ENCODE measurements around the gene C10orf90.

C10orf90 gene

GRCh38 chr10:126563361-126563760 is 107.1 kb downstream of the C10orf90 start:
- no peaks in the 10 kb centered on the region for H3F3A ChIP-seq (ENCODE audit: control insufficient read depth, insufficient read depth)
- no peaks in the 10 kb centered on the region for H3K27me3 ChIP-seq (ENCODE audit: control insufficient read depth, low read length)
- no peaks in the 10 kb centered on the region for H3K9me3 ChIP-seq (ENCODE audit: control insufficient read depth, insufficient read depth, low read length)
- H3K4me3 ChIP-seq (ENCODE audit: low read length): no peak overlapping the region
- H4K20me1 ChIP-seq (ENCODE audit: control insufficient read depth, insufficient read depth, low read depth, low read length): no peaks in the 10 kb centered on the region
- H3K4me2 ChIP-seq (ENCODE audit: low read length): no peak overlapping the region
- H3K4me1 ChIP-seq (ENCODE audit: control insufficient read depth, low read length): no peaks in the 10 kb centered on the region
- no peaks in the 10 kb centered on the region for H3K79me2 ChIP-seq (ENCODE audit: control insufficient read depth, low read length)
- TF ChIP-seq EZH2phosphoT487 (IDR thresholded peaks at IDR 0.05; ENCODE audit: borderline replicate concordance, low read length): no peak
- TF ChIP-seq CTCF (IDR thresholded peaks at IDR 0.05; ENCODE audit: low read depth, low read length, poor library complexity, severe bottlenecking): no peak
- no peak overlapping the region for H3K27ac ChIP-seq (ENCODE audit: low read depth, low read length)
- no peaks in the 10 kb centered on the region for H3K9me2 ChIP-seq (replicated peaks; ENCODE audit: control insufficient read depth, low read length)
- no peaks in the 10 kb centered on the region for H3K36me3 ChIP-seq (ENCODE audit: control insufficient read depth, low read length)

- Histone ChIP-seq H3K9me2 (replicated peaks; ENCODE audit: control insufficient read depth, low read length) (no peaks in the 10 kb centered on the region), H3K27ac (ENCODE audit: low read depth, low read length) (no peak overlapping the region), H3F3A (ENCODE audit: control insufficient read depth, insufficient read depth) (no peaks in the 10 kb centered on the region), H3K4me1 (ENCODE audit: control insufficient read depth, low read length) (no peaks in the 10 kb centered on the region), H3K27me3 (ENCODE audit: control insufficient read depth, low read length) (no peaks in the 10 kb centered on the region), H4K20me1 (ENCODE audit: control insufficient read depth, insufficient read depth, low read depth, low read length) (no peaks in the 10 kb centered on the region), H3K36me3 (ENCODE audit: control insufficient read depth, low read length) (no peaks in the 10 kb centered on the region), H3K4me3 (ENCODE audit: low read length) (no peak overlapping the region), H3K9me3 (ENCODE audit: control insufficient read depth, insufficient read depth, low read length) (no peaks in the 10 kb centered on the region), H3K79me2 (ENCODE audit: control insufficient read depth, low read length) (no peaks in the 10 kb centered on the region), H3K4me2 (ENCODE audit: low read length) (no peak overlapping the region)
- no peak for TF ChIP-seq EZH2phosphoT487 (IDR thresholded peaks at IDR 0.05; ENCODE audit: borderline replicate concordance, low read length)
- TF ChIP-seq CTCF (IDR thresholded peaks at IDR 0.05; ENCODE audit: low read depth, low read length, poor library complexity, severe bottlenecking): no peak
These were observed 108.4 kb downstream of the C10orf90 start for GRCh38 chr10:126561921-126562680.

- no peaks in the 10 kb centered on the region for H4K20me1 ChIP-seq (ENCODE audit: control insufficient read depth, insufficient read depth, low read depth, low read length)
- no peaks in the 10 kb centered on the region for H3K36me3 ChIP-seq (ENCODE audit: control insufficient read depth, low read length)
- TF ChIP-seq CTCF (IDR thresholded peaks at IDR 0.05; ENCODE audit: low read depth, low read length, poor library complexity, severe bottlenecking) (no peak), EZH2phosphoT487 (IDR thresholded peaks at IDR 0.05; ENCODE audit: borderline replicate concordance, low read length) (no peak)
- no peaks in the 10 kb centered on the region for H3K27me3 ChIP-seq (ENCODE audit: control insufficient read depth, low read length)
- no peak overlapping the region for H3K4me3 ChIP-seq (ENCODE audit: low read length)
- no peak overlapping the region for H3K4me2 ChIP-seq (ENCODE audit: low read length)
- H3K27ac ChIP-seq (ENCODE audit: low read depth, low read length): no peak overlapping the region
- H3F3A ChIP-seq (ENCODE audit: control insufficient read depth, insufficient read depth): no peaks in the 10 kb centered on the region
- H3K9me3 ChIP-seq (ENCODE audit: control insufficient read depth, insufficient read depth, low read length): no peaks in the 10 kb centered on the region
- H3K9me2 ChIP-seq (replicated peaks; ENCODE audit: control insufficient read depth, low read length): no peaks in the 10 kb centered on the region
- H3K4me1 ChIP-seq (ENCODE audit: control insufficient read depth, low read length): no peaks in the 10 kb centered on the region
- no peaks in the 10 kb centered on the region for H3K79me2 ChIP-seq (ENCODE audit: control insufficient read depth, low read length)
These were observed 109.1 kb downstream of the C10orf90 start for GRCh38 chr10:126561294-126561920.

Data from DOHH2 (cell line).